Suppressor macrophage treated with lipopolysaccharide for 1 hour (primary cell): Measurements from ENCODE around the gene ENDOV.

Experiments used
- DNase-seq, 3 donors: peaks; one replicate each; pipeline ENCODE4 v3.0.0-alpha.2; 2020 to 2022

ENDOV gene

GRCh38 chr17:80416940-80417293, 1.9 kb downstream of the ENDOV start:
- DNase-seq = no peak

- DNase-seq = no peak
Observed at GRCh38 chr17:80418589-80418988, 3.6 kb downstream of the ENDOV start.

- no peak for DNase-seq
Observed at GRCh38 chr17:80419255-80419654, 4.3 kb downstream of the ENDOV start.

- no peak for DNase-seq
Observed at GRCh38 chr17:80421381-80422090, 6.6 kb downstream of the ENDOV start.

DNA sequence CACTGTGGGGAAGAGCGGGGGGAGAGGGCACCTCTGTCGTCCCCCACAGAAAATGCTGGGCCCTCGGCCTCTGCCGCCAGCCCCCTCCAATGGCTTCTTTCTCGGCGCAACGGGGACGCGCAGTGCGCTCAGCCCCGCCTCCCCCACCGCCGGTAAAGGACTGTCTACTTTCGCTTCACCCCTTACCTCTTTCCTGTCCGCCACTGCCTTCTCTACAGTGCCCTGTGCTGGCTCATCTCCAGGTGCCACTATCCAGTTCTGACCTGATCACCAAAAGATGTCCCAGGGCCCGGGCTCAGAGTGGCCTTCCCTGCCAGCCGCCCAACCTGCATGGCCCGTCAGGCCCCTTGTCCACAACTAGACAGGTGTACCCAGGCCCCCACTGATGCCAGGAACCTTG, 7.3 kb downstream of the ENDOV start:
- DNase-seq = no peak

DNA sequence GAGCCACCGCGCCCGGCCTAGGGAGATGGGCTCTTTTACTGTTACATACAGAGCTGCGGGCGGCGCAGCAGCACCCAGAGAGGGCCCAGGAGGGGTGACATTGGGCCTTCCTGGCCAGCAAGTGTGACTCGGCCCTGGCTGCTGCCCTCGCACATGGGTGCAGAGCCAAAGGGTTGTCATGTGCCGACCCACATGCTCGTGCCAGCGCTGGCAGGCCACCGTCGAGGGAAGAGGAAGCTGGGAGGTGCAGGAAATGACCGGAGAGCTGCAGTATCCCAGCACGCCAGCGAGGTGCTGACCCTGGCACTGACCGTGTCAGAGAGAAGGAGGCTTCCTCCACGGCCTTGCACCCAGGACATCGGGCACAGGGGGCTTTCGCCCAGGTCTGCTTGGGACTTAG, 8.0 kb downstream of the ENDOV start:
- DNase-seq = peak; percentile 20 to 36 (median 28)

DNA sequence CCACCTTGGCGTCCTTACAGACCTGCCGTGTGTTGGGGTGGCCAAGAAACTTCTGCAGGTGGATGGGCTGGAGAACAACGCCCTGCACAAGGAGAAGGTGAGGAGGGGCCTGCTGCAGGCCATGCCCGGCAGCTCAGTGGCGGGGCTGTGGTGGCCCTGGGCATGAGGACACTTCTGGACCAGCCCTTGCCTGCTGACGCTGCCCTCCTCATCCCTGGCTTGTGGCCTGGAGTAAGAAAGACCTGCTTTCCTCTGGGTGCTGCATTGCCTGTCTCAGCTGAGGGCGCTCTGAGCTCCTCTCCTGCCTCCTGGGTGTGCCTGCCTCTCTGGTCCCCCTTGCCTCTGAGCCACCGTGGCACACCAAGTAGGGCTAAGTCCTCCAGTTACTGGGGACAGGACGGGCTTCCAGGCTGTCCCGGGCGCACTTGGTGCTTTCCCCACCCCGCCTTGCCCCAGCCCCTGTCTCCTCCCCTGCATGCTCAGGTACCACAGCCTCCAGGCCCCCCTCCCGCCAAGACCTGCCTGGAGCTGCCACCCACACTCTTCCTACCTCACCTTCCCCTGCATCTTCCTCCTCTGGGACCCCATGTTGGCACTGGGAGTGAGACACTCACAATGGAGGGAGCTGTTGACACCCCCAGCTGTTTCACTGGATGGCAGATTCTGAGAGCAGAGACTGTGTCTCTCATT, 8.7 kb downstream of the ENDOV start:
- DNase-seq = no peak

DNA sequence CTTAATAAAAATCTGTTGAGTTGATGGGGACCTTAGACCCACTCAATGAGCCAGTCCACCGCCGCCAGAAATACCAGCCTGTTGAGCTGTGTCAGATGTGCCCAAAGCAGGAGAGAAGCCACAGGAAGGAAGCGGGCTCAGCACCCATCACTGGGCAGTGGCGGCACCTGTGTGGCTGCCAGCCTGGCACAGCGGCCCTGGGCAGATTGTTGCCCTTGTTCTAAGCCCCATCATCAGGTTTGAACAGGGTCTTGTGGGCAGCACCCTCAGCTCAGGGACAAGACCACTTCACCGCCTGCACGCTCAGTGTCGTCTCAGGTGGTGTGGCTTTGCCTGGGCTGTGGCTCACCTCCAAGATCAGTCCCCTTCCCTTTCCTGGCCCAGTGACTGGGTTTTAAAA, 9.3 kb downstream of the ENDOV start:
- no peak for DNase-seq

DNA sequence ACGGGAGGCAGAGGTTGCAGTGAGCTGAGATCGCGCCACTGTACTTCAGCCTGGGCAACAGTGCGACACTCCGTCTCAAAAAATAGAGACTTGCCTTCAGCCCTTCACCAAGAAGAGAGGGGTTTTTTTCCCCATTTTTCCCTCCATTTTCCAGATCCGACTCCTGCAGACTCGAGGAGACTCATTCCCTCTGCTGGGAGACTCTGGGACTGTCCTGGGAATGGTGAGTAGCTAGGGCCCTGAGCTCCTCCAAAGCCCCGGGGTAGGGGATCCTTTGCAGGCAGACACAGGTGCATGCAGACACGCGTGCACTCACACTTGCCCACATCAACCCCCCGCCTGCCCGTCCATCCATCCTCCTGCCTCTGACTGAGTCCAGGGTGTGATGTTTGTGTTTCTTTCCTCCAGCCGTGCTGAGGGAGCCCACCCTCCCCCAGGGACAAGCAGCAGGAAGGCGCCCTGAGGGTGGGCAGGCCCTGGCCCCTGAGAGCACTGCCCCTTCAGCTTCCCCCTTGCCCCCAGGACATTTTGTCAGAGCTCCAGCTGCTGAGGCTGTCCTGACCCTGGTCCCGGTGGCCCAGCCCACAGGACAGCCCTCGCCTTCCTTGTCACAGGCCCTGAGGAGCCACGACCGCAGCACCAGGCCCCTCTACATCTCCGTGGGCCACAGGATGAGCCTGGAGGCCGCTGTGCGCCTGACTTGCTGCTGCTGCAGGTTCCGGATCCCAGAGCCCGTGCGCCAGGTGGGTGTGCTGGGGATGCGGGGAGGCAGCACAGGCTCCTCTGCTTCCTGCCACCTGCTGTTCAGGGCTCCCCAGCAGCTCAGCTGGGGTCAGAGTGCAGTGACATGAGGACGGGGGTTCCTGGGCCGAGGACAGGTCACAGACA, 10.2 kb downstream of the ENDOV start:
- no peak for DNase-seq

GRCh38 chr17:80425835-80426426, 11.0 kb downstream of the ENDOV start:
- DNase-seq = no peak

GRCh38 chr17:80426671-80427326, 11.8 kb downstream of the ENDOV start:
- peak; percentile 73 to 90 (median 85) for DNase-seq

DNA sequence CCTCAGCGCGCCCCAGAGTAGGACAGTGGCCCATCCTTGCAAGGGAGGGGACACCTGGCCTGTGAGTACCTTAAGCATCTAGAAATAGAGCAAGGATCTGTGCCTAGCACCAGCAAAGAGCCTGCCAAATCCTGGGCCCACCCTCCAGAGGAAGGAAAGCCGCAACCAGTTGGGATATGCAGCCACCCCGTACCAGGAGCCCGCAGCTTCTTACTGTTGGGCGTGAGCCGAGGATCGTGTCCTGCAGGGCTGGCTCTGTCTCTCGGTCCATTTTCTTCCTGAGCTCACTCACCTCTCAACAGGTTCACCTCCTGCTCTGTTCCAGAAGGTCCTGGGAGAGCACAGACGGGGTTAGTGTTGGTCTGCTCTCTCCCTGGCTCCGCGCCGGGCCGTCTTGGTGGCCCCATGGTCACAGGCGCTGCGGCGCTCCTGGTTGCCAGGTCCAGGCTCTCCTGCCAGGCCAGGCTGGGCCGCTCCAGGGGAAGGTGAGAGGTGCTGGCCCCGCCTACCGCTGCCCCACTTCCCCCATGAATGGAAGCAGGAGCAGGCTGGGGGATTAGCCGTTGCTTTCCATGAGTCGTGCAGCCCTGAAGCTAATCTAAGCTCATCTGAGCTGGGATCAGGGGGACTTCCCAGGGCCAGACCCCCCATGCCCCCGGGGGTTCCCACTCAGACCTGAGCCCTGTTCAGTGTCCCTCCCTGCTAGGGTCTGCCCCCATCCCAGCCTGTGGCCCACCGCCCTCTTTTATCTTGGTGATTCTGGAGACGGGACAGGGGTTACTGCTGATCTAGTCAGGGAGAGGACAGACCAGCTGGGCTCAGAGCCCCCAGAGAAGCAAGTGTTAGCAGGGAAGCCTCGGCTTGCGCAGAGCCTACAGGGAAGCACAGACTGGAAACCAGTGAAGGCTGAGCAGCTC, 12.7 kb downstream of the ENDOV start:
- no peak for DNase-seq

- DNase-seq = no peak
Observed at GRCh38 chr17:80428363-80428762, 13.4 kb downstream of the ENDOV start.

GRCh38 chr17:80428796-80429195, 13.8 kb downstream of the ENDOV start:
- DNase-seq = no peak

GRCh38 chr17:80429356-80430275, 14.6 kb downstream of the ENDOV start:
- no peak for DNase-seq

DNA sequence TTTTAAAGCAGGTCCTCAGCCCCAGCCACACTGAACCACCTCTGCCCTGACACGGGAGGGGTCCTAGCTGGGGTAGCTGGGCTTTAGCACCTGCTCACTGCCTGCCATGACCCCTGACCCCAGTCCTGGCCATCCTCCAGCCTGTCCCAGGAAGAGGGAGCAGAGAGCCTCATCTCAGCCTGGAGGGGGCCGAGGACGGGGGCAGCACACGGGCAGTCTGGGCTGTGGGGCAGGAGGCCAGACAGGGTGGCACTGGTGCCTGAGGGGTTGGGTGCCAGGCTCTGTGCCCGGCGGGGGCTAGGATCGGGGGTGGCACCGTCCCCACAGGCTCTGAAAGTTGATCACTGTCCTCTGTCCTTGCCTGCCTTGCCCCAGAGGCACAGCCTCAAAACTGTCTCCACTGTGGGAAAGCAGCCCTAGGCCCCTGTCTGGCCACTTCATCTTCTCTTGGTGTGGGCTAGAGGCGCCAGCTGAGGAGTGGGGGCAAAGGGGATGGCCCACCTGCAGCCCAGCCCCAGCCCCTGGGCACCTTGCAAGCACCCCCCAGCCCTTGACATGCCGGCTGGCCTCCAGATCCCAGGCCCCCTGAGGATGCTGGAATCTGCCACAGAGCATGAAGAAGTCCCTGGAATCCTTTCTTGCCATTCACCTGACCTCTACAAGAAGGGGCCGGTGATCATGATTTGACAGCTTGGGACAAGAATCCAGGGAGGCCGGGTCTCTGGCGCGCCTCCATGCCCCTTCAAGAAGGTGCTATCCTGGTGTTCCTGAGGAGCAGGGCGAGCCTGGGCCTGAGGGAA, 15.7 kb downstream of the ENDOV start:
- no peak for DNase-seq

- no peak for DNase-seq
Observed at GRCh38 chr17:80431246-80432195, 16.6 kb downstream of the ENDOV start.

DNA sequence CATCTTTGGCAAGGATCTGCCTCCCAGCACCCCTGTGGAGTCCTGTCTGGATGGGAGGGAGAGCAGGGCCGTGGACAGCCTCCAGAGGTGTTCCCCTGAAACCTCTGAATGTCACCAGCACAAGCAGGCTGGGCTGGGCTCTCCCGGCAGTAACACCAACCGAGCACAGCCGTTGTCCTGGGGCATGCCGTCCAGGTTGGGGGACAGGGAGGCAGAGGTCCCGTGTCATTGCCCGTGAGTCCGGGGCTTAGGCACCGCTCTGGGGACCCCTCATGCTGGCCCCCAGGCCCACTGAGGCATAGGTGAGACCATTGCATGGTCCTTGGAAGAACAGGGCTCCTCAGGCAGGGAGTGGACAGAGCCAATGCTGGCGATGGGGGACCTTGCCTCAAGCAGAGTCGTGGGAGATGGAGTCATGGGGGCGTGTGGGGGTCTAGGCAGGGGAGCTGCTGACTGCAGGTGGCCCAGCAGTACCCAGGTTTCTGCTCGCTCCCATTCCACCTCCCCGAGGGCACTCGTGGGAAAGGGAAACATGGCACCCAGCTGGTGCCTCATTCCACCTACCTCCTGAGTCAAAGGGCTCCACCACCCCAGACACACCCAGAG, 17.5 kb downstream of the ENDOV start:
- no peak for DNase-seq
